Endothelial cell of umbilical vein (primary cell): ENCODE measurements around the gene ELOVL2. TPM values are rescaled to one million over a fixed set of nuclear protein-coding genes. Genes with fewer than 3 reads are reported as not detected.

Experiments used
- BruUV-seq: library from RNA; stranded (reverse); fragments of 400-500 nt; replicated peaks from 2 replicates; lab custom pipeline; 2021; lab: Mats Ljungman, UMichigan
- CTCF ChIA-PET: fragments of 300-600, 350-600 bp; sonication (Branson Sonifier 250); formaldehyde crosslinking; loops from one replicate; lab custom pipeline; 2021; ENCODE audit warnings: antibody characterized with exemption, inconsistent platforms; lab: Charles Lee
- POLR2A ChIA-PET: fragments of 300-600, 350-600 bp; sonication (Branson Sonifier 250); formaldehyde crosslinking; loops from one replicate; lab custom pipeline; 2021; ENCODE audit warnings: antibody characterized with exemption, inconsistent platforms; lab: Charles Lee
- DNase-seq: peaks from one replicate; pipeline ENCODE4 v3.0.0-alpha.2; 2011; ENCODE audit warnings: low read depth, low spot score
- FAIRE-seq: peaks from 2 replicates; lab custom pipeline; 2011; peaks lifted over from hg19 to GRCh38; lab: Jason Lieb, UNC
- H2AFZ ChIP-seq: 2 replicates; pipeline ENCODE4 v1.6.0; 2012; ENCODE audit warnings: low read depth, low read length, control low read depth, inconsistent platforms
- H3K27ac ChIP-seq: 2 replicates; pipeline ENCODE4 v1.5.1; 2011; ENCODE audit warnings: low read depth, mild to moderate bottlenecking, control low read depth, low read length, moderate library complexity; ENCODE audit not compliant: insufficient read depth
- H3K27me3 ChIP-seq, 2 experiments: 2 replicates each; pipeline versions ENCODE4 v1.6.0 to v1.6.1; 2011; ENCODE audit warnings: low read length in 2 of 2, mixed read lengths in 1 of 2; ENCODE audit not compliant: control insufficient read depth in 2 of 2, insufficient read depth in 2 of 2
- H3K36me3 ChIP-seq, 2 experiments: 2 replicates in 1 of 2; 3 replicates in 1 of 2; pipeline ENCODE4 v1.5.1; 2011; ENCODE audit warnings: low read length in 2 of 2, mild to moderate bottlenecking in 1 of 2, moderate library complexity in 1 of 2; ENCODE audit not compliant: control insufficient read depth in 2 of 2, insufficient read depth in 2 of 2; ENCODE audit errors: extremely low read depth in 1 of 2
- H3K4me1 ChIP-seq: 3 replicates; pipeline ENCODE4 v1.5.1; 2011; ENCODE audit warnings: mild to moderate bottlenecking, low read length; ENCODE audit not compliant: control insufficient read depth, insufficient read depth; ENCODE audit errors: extremely low read depth
- H3K4me2 ChIP-seq: 2 replicates; pipeline ENCODE4 v1.6.1; 2011; ENCODE audit warnings: low read length, control low read depth, mixed read lengths; ENCODE audit not compliant: insufficient read depth
- H3K4me3 ChIP-seq, 3 experiments: fragments of 200-600 bp in 1 of 3; sonication (generic), shearing (Covaris generic) in 1 of 3; replicated peaks in 1 of 3; 2 replicates each; pipeline ENCODE4 v1.5.1; 2011 to 2016; ENCODE audit warnings: control low read depth in 3 of 3, low read length in 3 of 3, mild to moderate bottlenecking in 2 of 3, inconsistent platforms in 1 of 3, low read depth in 1 of 3, moderate library complexity in 1 of 3; ENCODE audit not compliant: insufficient read depth in 1 of 3
- H3K79me2 ChIP-seq: 2 replicates; pipeline ENCODE4 v1.6.0; 2012; ENCODE audit warnings: low read length, inconsistent platforms; ENCODE audit not compliant: control insufficient read depth, insufficient read depth
- H3K9ac ChIP-seq: replicated peaks from 2 replicates; pipeline ENCODE3; 2011; ENCODE audit warnings: low read length, control low read depth; ENCODE audit not compliant: insufficient read depth; ENCODE audit errors: extremely low read depth
- H3K9me1 ChIP-seq: replicated peaks from 3 replicates; pipeline ENCODE4 v1.6.0; 2011; ENCODE audit warnings: mild to moderate bottlenecking, low read length; ENCODE audit not compliant: control insufficient read depth, insufficient read depth; ENCODE audit errors: extremely low read depth
- H3K9me3 ChIP-seq: replicated peaks from 2 replicates; pipeline ENCODE4 v1.5.1; 2012; ENCODE audit warnings: low read length, inconsistent platforms; ENCODE audit not compliant: control insufficient read depth, insufficient read depth
- H4K20me1 ChIP-seq: replicated peaks from 2 replicates; pipeline ENCODE3; 2011; ENCODE audit warnings: mild to moderate bottlenecking, low read length; ENCODE audit not compliant: control insufficient read depth, insufficient read depth; ENCODE audit errors: extremely low read depth
- CTCF ChIP-seq, 2 donors: IDR thresholded peaks; 1 replicate in 1 of 2; 2 replicates in 1 of 2; pipeline ENCODE4 v1.5.1; 2011; ENCODE audit warnings: low read length in 2 of 2, mild to moderate bottlenecking in 2 of 2, moderate library complexity in 2 of 2, control low read depth in 1 of 2, inconsistent platforms in 1 of 2, low read depth in 1 of 2; ENCODE audit not compliant: insufficient read depth in 1 of 2; ENCODE audit errors: extremely low read depth in 1 of 2
- EZH2 ChIP-seq: IDR thresholded peaks from 2 replicates; pipeline ENCODE4 v1.6.1; 2012; ENCODE audit warnings: borderline replicate concordance, low read depth, mild to moderate bottlenecking, moderate library complexity, low read length, inconsistent platforms; ENCODE audit not compliant: severe bottlenecking
- FOS ChIP-seq: IDR thresholded peaks from 2 replicates; pipeline ENCODE4 v1.6.1; 2011; ENCODE audit warnings: mild to moderate bottlenecking, low read length, moderate library complexity, borderline replicate concordance; ENCODE audit not compliant: insufficient read depth
- GATA2 ChIP-seq: IDR thresholded peaks from 2 replicates; pipeline ENCODE4 v1.7.0; 2011; ENCODE audit warnings: low read depth, mild to moderate bottlenecking, moderate library complexity, mixed read lengths, low read length; ENCODE audit not compliant: insufficient read length, insufficient read depth
- JUN ChIP-seq: IDR thresholded peaks from 2 replicates; pipeline ENCODE4 v1.6.1; 2011; ENCODE audit warnings: borderline replicate concordance, low read depth; ENCODE audit not compliant: insufficient read length, insufficient read depth
- MAX ChIP-seq: IDR thresholded peaks from 2 replicates; pipeline ENCODE4 v1.6.1; 2011; ENCODE audit not compliant: insufficient read depth, insufficient read length
- MYC ChIP-seq: IDR thresholded peaks from one replicate; pipeline ENCODE4 v1.6.1; 2011; ENCODE audit warnings: mild to moderate bottlenecking, low read depth, low read length
- POLR2A ChIP-seq: IDR thresholded peaks from 2 replicates; pipeline ENCODE4 v1.6.1; 2012; ENCODE audit warnings: low read depth, mild to moderate bottlenecking, control low read depth, low read length
- POLR2AphosphoS5 ChIP-seq: IDR thresholded peaks from 2 replicates; pipeline ENCODE4 v1.6.1; 2012; ENCODE audit warnings: low read depth, mild to moderate bottlenecking, control low read depth, low read length, moderate library complexity; ENCODE audit not compliant: insufficient read depth
- dilution Hi-C: fragments of 300-500 bp; cut with MboI; formaldehyde crosslinking; loops from one replicate; pipeline ENCODE4 v1.15.0; 2019; ENCODE audit warnings: low sequenced_read_pairs; ENCODE audit not compliant: extremely low pct_ligation_motif_present
- intact Hi-C: fragments of 100-400 bp; cut with micrococcal nuclease; formaldehyde crosslinking; loops from one replicate; pipeline ENCODE4 v1.10.0; 2022
- polyA plus RNA-seq, 4 experiments: library from polyadenylated mRNA; depleted of rRNA in 3 of 4; stranded (reverse) in 3 of 4; unstranded in 1 of 4; fragments of >200 nt; gene quantifications; 2 replicates each; pipeline versions ENCODE4 v1.2.1 to v1.2.3, GENCODE V29; 2011 to 2012; ENCODE audit warnings: missing spikeins in 1 of 4
- total RNA-seq: library from RNA; stranded (reverse); gene quantifications from 2 replicates; pipeline ENCODE4 v1.2.3, GENCODE V29; 2021

Gene ELOVL2
- total and polyA plus RNA-seq, 2 donors (not counting 3 experiments of a cell fraction or from before 2014, with no cell fraction given), result not detected

- intact Hi-C loops (no loop called here), dilution Hi-C loops (no loop called here)
- DNase-seq (no peak), FAIRE-seq (no peak)
- H4K20me1 ChIP-seq, result no peaks in the 10 kb centered on the region
- no peak overlapping the region for H3K4me2 ChIP-seq
- H3K27ac ChIP-seq, result no peak overlapping the region
- H3K9me1 ChIP-seq, result no peaks in the 10 kb centered on the region
- ChIA-PET CTCF (interaction anchor here (1.7 kb wide), 1 partner anchor 21 kb away, joined by 6 read pairs; no protein-coding TSS in a partner anchor), POLR2A (no interaction called here)
- no peaks in the 10 kb centered on the region for H3K4me1 ChIP-seq
- no peaks in the 10 kb centered on the region for H3K36me3 ChIP-seq
- H3K79me2 ChIP-seq, result no peaks in the 10 kb centered on the region
- no peaks in the 10 kb centered on the region for H3K9me3 ChIP-seq
- BruUV-seq, result no TSS peak
- no peak overlapping the region for H2AFZ ChIP-seq
- H3K4me3 ChIP-seq, result no peak overlapping the region
- no peak for TF ChIP-seq POLR2AphosphoS5
- TF ChIP-seq MYC, result no peak
- TF ChIP-seq JUN, result no peak
- TF ChIP-seq GATA2, result no peak
- no peak for TF ChIP-seq POLR2A
- no peak for TF ChIP-seq EZH2
- TF ChIP-seq MAX, result no peak
- TF ChIP-seq CTCF (IDR thresholded peaks at IDR 0.05; ENCODE audit: extremely low read depth in 1 of 2, insufficient read depth in 1 of 2, low read depth in 1 of 2, low read length in 2 of 2), result no peak
- no peak for TF ChIP-seq FOS
- peaks cover 0 to 2% of the 10 kb centered on the region in 2 experiments for H3K27me3 ChIP-seq
- no peak overlapping the region for H3K9ac ChIP-seq
These were observed 111.0 kb downstream of the ELOVL2 start for GRCh38 chr6:10933126-10933525.

Other genes starting within 250 kb of the ELOVL2 start
- gene MAK, start 205.8 kb downstream of the ELOVL2 start, total RNA-seq, result not detected in 2 replicates
- gene MAK, start 205.8 kb downstream of the ELOVL2 start, polyA plus RNA-seq, result not detected in 2 replicates
- not detected in 2 replicates for gene GCM2, start 162.3 kb downstream of the ELOVL2 start, total RNA-seq
- gene GCM2, start 162.3 kb downstream of the ELOVL2 start, polyA plus RNA-seq, result not detected in 2 replicates
- gene SYCP2L, start 157.3 kb downstream of the ELOVL2 start, total RNA-seq, result not detected in 2 replicates
- not detected in 2 replicates for gene SYCP2L, start 157.3 kb downstream of the ELOVL2 start, polyA plus RNA-seq
- gene SMIM13, start 49.5 kb upstream of the ELOVL2 start, total RNA-seq, result 14.7 and 19.4 TPM in 2 replicates
- 2.2 and 3.2 TPM in 2 replicates for gene SMIM13, start 49.5 kb upstream of the ELOVL2 start, polyA plus RNA-seq
- not detected in 2 replicates for gene ERVFRD-1, start 67.4 kb upstream of the ELOVL2 start, total RNA-seq
- not detected in 2 replicates for gene ERVFRD-1, start 67.4 kb upstream of the ELOVL2 start, polyA plus RNA-seq
- 55.2 and 73.0 TPM in 2 replicates for gene NEDD9, start 188.4 kb upstream of the ELOVL2 start, total RNA-seq
- 61.0 and 69.8 TPM in 2 replicates for gene NEDD9, start 188.4 kb upstream of the ELOVL2 start, polyA plus RNA-seq